CD4-positive, alpha-beta T cell (primary cell): ENCODE data around the gene ANO6. TPM values are rescaled to one million over a fixed set of nuclear protein-coding genes. Genes with fewer than 3 reads are reported as not detected.

Experiments used
- ATAC-seq: fragments of 200-7000 bp; cut with Tn5 transposase; one replicate; pipeline ENCODE4 v1.10.0; 2022; ENCODE audit warnings: mild to moderate bottlenecking; ENCODE audit not compliant: poor library complexity
- CTCF ChIA-PET: fragments of 350-600 bp; sonication (Branson Sonifier 250); formaldehyde crosslinking; loops from one replicate; lab custom pipeline; 2021; ENCODE audit warnings: antibody characterized with exemption, inconsistent platforms; lab: Charles Lee
- POLR2A ChIA-PET: fragments of 350-600 bp; sonication (Branson Sonifier 250); formaldehyde crosslinking; loops from one replicate; lab custom pipeline; 2021; ENCODE audit warnings: antibody characterized with exemption, inconsistent platforms; lab: Charles Lee
- DNase-seq, 14 experiments: peaks; one replicate each; pipeline ENCODE4 v3.0.0-alpha.2; 2013 to 2020; ENCODE audit warnings: mixed read lengths in 2 of 14
- H3K27ac ChIP-seq, 2 donors: one replicate each; pipeline versions ENCODE4 v1.5.1 to v1.7.0; 2013; ENCODE audit warnings: low read length in 2 of 2, low read depth in 1 of 2, mild to moderate bottlenecking in 1 of 2
- H3K27me3 ChIP-seq, 2 experiments: 1 replicate in 1 of 2; 2 replicates in 1 of 2; pipeline versions ENCODE4 v1.6.1 to v1.7.0; 2013; ENCODE audit warnings: low read length in 2 of 2, control low read depth in 1 of 2, mild to moderate bottlenecking in 1 of 2, moderate library complexity in 1 of 2; ENCODE audit not compliant: insufficient read depth in 2 of 2, control insufficient read depth in 1 of 2
- H3K36me3 ChIP-seq: one replicate; pipeline ENCODE4 v1.6.1; 2013; ENCODE audit warnings: low read length, control low read depth; ENCODE audit not compliant: insufficient read depth
- H3K4me1 ChIP-seq: one replicate; pipeline ENCODE4 v1.6.1; 2013; ENCODE audit warnings: low read length, control low read depth; ENCODE audit not compliant: insufficient read depth
- H3K4me3 ChIP-seq: one replicate; pipeline ENCODE4 v1.5.1; 2013; ENCODE audit warnings: mild to moderate bottlenecking, low read length, moderate library complexity
- H3K9me3 ChIP-seq, 2 experiments: 1 replicate in 1 of 2; 2 replicates in 1 of 2; pipeline versions ENCODE4 v1.6.1 to v1.7.0; 2013; ENCODE audit warnings: low read length in 2 of 2, mild to moderate bottlenecking in 2 of 2, control low read depth in 1 of 2, moderate library complexity in 1 of 2; ENCODE audit not compliant: control insufficient read depth in 1 of 2, insufficient read depth in 1 of 2
- H3K27ac Mint-ChIP-seq: one replicate; pipeline ENCODE4 v1.8.0; 2020; ENCODE audit warnings: mixed read lengths
- H3K27me3 Mint-ChIP-seq: one replicate; pipeline ENCODE4 v1.8.0; 2021; ENCODE audit warnings: mixed read lengths
- H3K36me3 Mint-ChIP-seq: one replicate; pipeline ENCODE4 v1.8.0; 2021; ENCODE audit warnings: low read depth, mixed read lengths
- H3K4me1 Mint-ChIP-seq: one replicate; pipeline ENCODE4 v1.8.0; 2021; ENCODE audit warnings: low read depth, mixed read lengths
- H3K4me3 Mint-ChIP-seq: one replicate; pipeline ENCODE4 v1.8.0; 2020; ENCODE audit warnings: mild to moderate bottlenecking, mixed read lengths
- H3K9me3 Mint-ChIP-seq: one replicate; pipeline ENCODE4 v1.8.0; 2020; ENCODE audit warnings: mixed read lengths
- intact Hi-C, 2 experiments: fragments of 100-400 bp; cut with DNase I in 1 of 2; cut with micrococcal nuclease in 1 of 2; formaldehyde crosslinking; loops; one replicate each; pipeline versions ENCODE4 v1.15.1 to v1.9.0; 2023 to 2025; cut with DNase I, micrococcal nuclease
- total RNA-seq, 174 experiments: library from RNA in 2 of 174; stranded (reverse) in 2 of 174; gene quantifications; one replicate each; pipeline ENCODE4 v1.2.3 and lab custom pipeline; 2021 to 2026
- TF ChIP-seq, protein P1 (sequence below): fragments of 200-600 bp; IDR thresholded peaks from one replicate; pipeline ENCODE4 v1.8.0; 2022; ENCODE audit warnings: antibody characterized with exemption, mild to moderate bottlenecking

The ANO6 gene
- total RNA-seq, 2 experiments from 2014 or later, result 11.6 to 11.7 TPM

DNA sequence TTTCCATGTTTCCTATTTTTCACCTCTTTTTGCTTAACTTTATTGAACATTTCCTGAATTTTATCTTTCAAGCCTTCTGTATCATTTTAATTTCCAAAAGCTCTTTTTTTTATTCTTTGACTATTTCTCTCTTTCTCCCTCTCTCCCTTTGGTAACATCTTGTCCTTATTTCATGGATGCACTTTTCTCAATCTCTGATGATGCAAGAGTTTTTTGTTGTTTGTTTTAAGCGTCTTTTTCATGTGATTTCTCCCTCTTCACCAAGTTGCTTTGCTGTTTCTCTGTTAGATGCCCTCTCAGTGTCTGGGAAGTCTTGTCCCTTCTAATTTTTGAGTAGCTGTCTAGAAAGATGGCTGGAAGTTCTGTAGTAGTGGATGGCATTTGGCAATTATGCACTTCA is 62.6 kb downstream of the ANO6 start:
- ATAC-seq (no peak), DNase-seq (no peak)
- H3K27ac ChIP-seq, result no peak overlapping the region
- H3K27me3 ChIP-seq, result no peaks in the 10 kb centered on the region
- Mint-ChIP-seq H3K36me3 (peaks cover 38% of the 10 kb centered on the region), H3K9me3 (no peaks in the 10 kb centered on the region), H3K4me3 (no peak overlapping the region), H3K27ac (no peak overlapping the region), H3K4me1 (peaks cover 4% of the 10 kb centered on the region), H3K27me3 (no peaks in the 10 kb centered on the region)
- H3K9me3 ChIP-seq, result no peaks in the 10 kb centered on the region
- no peaks in the 10 kb centered on the region for H3K36me3 ChIP-seq
- H3K4me3 ChIP-seq, result no peak overlapping the region
- no peaks in the 10 kb centered on the region for H3K4me1 ChIP-seq
- intact Hi-C loops, result no loop called here
- ChIA-PET POLR2A (no interaction called here), CTCF (no interaction called here)
- TF ChIP-seq, protein P1, sequence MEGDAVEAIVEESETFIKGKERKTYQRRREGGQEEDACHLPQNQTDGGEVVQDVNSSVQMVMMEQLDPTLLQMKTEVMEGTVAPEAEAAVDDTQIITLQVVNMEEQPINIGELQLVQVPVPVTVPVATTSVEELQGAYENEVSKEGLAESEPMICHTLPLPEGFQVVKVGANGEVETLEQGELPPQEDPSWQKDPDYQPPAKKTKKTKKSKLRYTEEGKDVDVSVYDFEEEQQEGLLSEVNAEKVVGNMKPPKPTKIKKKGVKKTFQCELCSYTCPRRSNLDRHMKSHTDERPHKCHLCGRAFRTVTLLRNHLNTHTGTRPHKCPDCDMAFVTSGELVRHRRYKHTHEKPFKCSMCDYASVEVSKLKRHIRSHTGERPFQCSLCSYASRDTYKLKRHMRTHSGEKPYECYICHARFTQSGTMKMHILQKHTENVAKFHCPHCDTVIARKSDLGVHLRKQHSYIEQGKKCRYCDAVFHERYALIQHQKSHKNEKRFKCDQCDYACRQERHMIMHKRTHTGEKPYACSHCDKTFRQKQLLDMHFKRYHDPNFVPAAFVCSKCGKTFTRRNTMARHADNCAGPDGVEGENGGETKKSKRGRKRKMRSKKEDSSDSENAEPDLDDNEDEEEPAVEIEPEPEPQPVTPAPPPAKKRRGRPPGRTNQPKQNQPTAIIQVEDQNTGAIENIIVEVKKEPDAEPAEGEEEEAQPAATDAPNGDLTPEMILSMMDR, result no peak

DNA sequence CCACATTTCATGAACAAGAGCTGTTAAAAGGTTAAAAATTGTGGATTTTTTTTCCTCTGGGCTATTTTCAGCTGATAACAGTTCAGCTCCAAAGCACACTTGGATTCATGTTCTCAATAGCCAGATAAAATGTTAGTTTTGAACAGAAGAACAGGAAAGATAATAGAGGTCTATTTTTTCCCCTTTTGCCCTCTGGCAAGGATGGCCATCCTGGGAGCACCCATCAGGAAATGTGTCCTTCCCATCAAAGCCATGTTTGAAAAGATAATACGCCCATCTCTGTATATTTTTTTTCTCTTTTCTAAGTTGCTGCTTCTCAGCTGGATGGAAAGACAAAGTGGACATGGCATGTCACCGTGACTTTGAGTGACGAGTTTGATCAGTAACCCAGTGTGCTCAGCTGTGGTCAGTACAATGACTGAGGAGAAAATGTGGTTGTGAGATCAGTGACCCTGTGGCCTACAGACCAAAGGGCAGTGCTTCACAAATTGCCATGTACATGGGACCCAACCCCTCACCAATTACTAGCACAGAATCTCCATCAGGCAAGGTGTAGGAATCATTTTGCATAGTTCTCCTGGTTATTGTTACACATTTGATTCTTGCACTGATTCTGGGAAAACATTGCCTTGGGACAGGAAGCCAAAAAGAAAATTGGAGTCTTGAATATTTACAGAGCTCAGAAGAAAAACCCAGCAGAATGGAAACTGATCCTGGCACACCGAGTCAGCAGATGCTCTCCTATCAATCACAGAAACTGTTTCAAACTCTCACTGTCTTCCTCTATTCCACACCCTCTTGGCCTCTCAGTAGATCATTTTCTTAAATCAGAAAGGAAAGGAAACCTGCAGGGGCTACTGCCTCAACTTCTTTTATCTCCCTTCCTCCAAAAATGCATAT is 64.3 kb downstream of the ANO6 start:
- Mint-ChIP-seq H3K4me3 (no peak overlapping the region), H3K9me3 (no peaks in the 10 kb centered on the region), H3K36me3 (peaks cover 38% of the 10 kb centered on the region), H3K4me1 (peaks cover 4% of the 10 kb centered on the region), H3K27me3 (no peaks in the 10 kb centered on the region), H3K27ac (no peak overlapping the region)
- Histone ChIP-seq H3K9me3 (no peaks in the 10 kb centered on the region), H3K27ac (no peak overlapping the region), H3K4me1 (no peaks in the 10 kb centered on the region), H3K36me3 (no peaks in the 10 kb centered on the region), H3K4me3 (no peak overlapping the region), H3K27me3 (no peaks in the 10 kb centered on the region)
- ATAC-seq (no peak), DNase-seq (no peak)
- intact Hi-C loops, result no loop called here
- CTCF ChIA-PET, result interaction anchor here (1.2 kb wide), 1 partner anchor 10 kb away, joined by 3 read pairs; no protein-coding TSS in a partner anchor
- POLR2A ChIA-PET, result no interaction called here
- TF ChIP-seq, protein P1, result no peak

DNA sequence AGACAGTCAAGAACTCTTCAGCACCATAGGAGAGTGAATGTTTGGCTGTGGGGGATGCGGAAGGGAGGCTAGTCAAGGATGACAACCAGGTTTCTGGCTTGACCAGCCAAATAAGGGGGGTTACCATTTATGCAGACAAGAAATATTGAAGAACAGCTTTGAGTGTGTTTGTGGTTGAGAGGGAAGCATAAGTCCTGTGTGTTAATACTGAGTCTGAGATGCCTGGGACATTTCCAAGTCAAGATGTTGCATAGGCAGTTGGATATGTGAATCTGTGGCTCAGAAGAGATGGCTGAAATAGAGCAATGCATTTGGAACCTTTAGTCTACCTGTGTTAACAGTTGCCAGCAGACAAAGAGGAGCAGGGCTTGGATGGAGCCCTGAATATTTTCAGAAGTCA is 66.1 kb downstream of the ANO6 start:
- Mint-ChIP-seq H3K27me3 (no peaks in the 10 kb centered on the region), H3K27ac (no peak overlapping the region), H3K4me3 (no peak overlapping the region), H3K9me3 (no peaks in the 10 kb centered on the region), H3K36me3 (peaks cover 38% of the 10 kb centered on the region), H3K4me1 (peaks cover 4% of the 10 kb centered on the region)
- no peaks in the 10 kb centered on the region for H3K4me1 ChIP-seq
- no peaks in the 10 kb centered on the region for H3K27me3 ChIP-seq
- no peak for ATAC-seq
- no peaks in the 10 kb centered on the region for H3K9me3 ChIP-seq
- H3K36me3 ChIP-seq, result no peaks in the 10 kb centered on the region
- no peak overlapping the region for H3K4me3 ChIP-seq
- TF ChIP-seq, protein P1, result no peak
- ChIA-PET CTCF (no interaction called here), POLR2A (no interaction called here)
- H3K27ac ChIP-seq, result no peak overlapping the region
- intact Hi-C loops, result no loop called here
- no peak for DNase-seq
